Loucy (cell line): ENCODE data around the gene FETUB.

ENCODE experiments used
- H2AFZ ChIP-seq: fragments of 200-600 bp; sonication (generic); 2 replicates; pipeline ENCODE4 v1.6.0; 2016; ENCODE audit warnings: antibody characterized with exemption, mild to moderate bottlenecking, low read length, moderate library complexity
- H3F3A ChIP-seq: fragments of 200-600 bp; 2 replicates; pipeline ENCODE4 v1.6.0; 2016; ENCODE audit warnings: antibody characterized with exemption, low read depth, mild to moderate bottlenecking
- H3K27me3 ChIP-seq: fragments of 200-600 bp; sonication (generic); 2 replicates; pipeline ENCODE4 v1.6.1; 2014; ENCODE audit warnings: low read length, mild to moderate bottlenecking; ENCODE audit not compliant: insufficient read depth, poor library complexity, severe bottlenecking
- H3K36me3 ChIP-seq: fragments of 200-600 bp; sonication (generic); 2 replicates; pipeline ENCODE4 v1.6.1; 2016; ENCODE audit warnings: low read length; ENCODE audit not compliant: insufficient read depth
- H3K4me1 ChIP-seq: fragments of 200-600 bp; sonication (generic); 2 replicates; pipeline ENCODE4 v1.5.1; 2014; ENCODE audit warnings: low read length, mild to moderate bottlenecking; ENCODE audit not compliant: insufficient read depth, poor library complexity, severe bottlenecking
- H3K4me2 ChIP-seq: fragments of 200-600 bp; sonication (generic); 2 replicates; pipeline ENCODE4 v1.6.0; 2014; ENCODE audit warnings: antibody characterized with exemption, low read length, low read depth, mild to moderate bottlenecking; ENCODE audit not compliant: poor library complexity, severe bottlenecking
- H3K4me3 ChIP-seq: fragments of 200-600 bp; sonication (generic); 2 replicates; pipeline ENCODE4 v1.5.1; 2014; ENCODE audit warnings: low read length, mild to moderate bottlenecking, mixed read lengths; ENCODE audit not compliant: poor library complexity, severe bottlenecking
- H3K79me2 ChIP-seq: fragments of 200-600 bp; sonication (generic); 2 replicates; pipeline ENCODE4 v1.6.1; 2014; ENCODE audit warnings: low read length; ENCODE audit not compliant: insufficient read depth
- H3K9ac ChIP-seq: fragments of 200-600 bp; sonication (generic); 2 replicates; pipeline ENCODE4 v1.6.0; 2014; ENCODE audit warnings: mild to moderate bottlenecking, low read depth, low read length, moderate library complexity; ENCODE audit not compliant: poor library complexity, severe bottlenecking
- H3K9me2 ChIP-seq: fragments of 200-600 bp; sonication (generic); replicated peaks from 2 replicates; pipeline ENCODE4 v1.6.1; 2016; ENCODE audit warnings: low read depth, low read length, mixed read lengths
- H3K9me3 ChIP-seq: fragments of 200-600 bp; sonication (generic); 2 replicates; pipeline ENCODE4 v1.6.1; 2014; ENCODE audit warnings: mild to moderate bottlenecking, antibody characterized with exemption, low read length, low read depth; ENCODE audit not compliant: insufficient read depth
- H4K20me1 ChIP-seq: fragments of 200-600 bp; sonication (generic); 2 replicates; pipeline ENCODE4 v1.6.0; 2014; ENCODE audit warnings: antibody characterized with exemption, low read length, mild to moderate bottlenecking; ENCODE audit not compliant: insufficient read depth, poor library complexity, severe bottlenecking
- EZH2phosphoT487 ChIP-seq: fragments of 200-600 bp; IDR thresholded peaks from 2 replicates; pipeline ENCODE4 v1.6.1; 2018; ENCODE audit warnings: antibody characterized with exemption, mild to moderate bottlenecking, moderate library complexity, borderline replicate concordance
- TF ChIP-seq, protein P1 (sequence below): fragments of 200-600 bp; sonication (generic); conservative IDR thresholded peaks from 2 replicates; pipeline ENCODE4 v1.5.1; 2014; ENCODE audit warnings: mild to moderate bottlenecking, antibody characterized with exemption, low read length

Gene FETUB

GRCh38 chr3:186664119-186664495, 23.9 kb downstream of the FETUB start:
- no peak overlapping the region for H3K9ac ChIP-seq
- H3K4me1 ChIP-seq = no peaks in the 10 kb centered on the region
- H4K20me1 ChIP-seq = no peaks in the 10 kb centered on the region
- no peak overlapping the region for H3K4me2 ChIP-seq
- H3K9me3 ChIP-seq = no peaks in the 10 kb centered on the region
- H3K9me2 ChIP-seq = no peaks in the 10 kb centered on the region
- H3K4me3 ChIP-seq = no peak overlapping the region
- H2AFZ ChIP-seq = no peak overlapping the region
- H3K27me3 ChIP-seq = no peaks in the 10 kb centered on the region
- no peaks in the 10 kb centered on the region for H3K79me2 ChIP-seq
- TF ChIP-seq, protein P1, sequence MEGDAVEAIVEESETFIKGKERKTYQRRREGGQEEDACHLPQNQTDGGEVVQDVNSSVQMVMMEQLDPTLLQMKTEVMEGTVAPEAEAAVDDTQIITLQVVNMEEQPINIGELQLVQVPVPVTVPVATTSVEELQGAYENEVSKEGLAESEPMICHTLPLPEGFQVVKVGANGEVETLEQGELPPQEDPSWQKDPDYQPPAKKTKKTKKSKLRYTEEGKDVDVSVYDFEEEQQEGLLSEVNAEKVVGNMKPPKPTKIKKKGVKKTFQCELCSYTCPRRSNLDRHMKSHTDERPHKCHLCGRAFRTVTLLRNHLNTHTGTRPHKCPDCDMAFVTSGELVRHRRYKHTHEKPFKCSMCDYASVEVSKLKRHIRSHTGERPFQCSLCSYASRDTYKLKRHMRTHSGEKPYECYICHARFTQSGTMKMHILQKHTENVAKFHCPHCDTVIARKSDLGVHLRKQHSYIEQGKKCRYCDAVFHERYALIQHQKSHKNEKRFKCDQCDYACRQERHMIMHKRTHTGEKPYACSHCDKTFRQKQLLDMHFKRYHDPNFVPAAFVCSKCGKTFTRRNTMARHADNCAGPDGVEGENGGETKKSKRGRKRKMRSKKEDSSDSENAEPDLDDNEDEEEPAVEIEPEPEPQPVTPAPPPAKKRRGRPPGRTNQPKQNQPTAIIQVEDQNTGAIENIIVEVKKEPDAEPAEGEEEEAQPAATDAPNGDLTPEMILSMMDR = no peak
- TF ChIP-seq EZH2phosphoT487 = no peak
- no peaks in the 10 kb centered on the region for H3F3A ChIP-seq
- H3K36me3 ChIP-seq = no peaks in the 10 kb centered on the region

DNA sequence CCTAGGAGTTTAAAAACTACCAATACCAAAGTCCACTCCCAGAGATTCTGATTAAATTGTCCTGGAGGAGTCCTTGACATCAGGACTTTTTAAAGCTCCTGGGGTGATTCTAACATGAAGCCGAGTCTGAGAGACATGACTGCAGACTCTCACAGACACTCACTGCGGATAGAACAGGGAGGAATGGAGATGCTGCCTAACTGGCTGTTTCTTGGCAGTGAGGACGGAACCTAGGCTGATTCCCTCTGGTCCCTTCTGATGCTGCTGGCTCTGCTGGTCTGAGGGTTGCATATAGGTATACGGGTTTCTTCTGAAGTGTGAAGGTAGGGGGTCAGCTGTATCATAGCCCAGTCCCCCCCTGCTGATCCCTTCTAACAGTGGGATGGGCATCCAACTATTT, 24.3 kb downstream of the FETUB start:
- no peaks in the 10 kb centered on the region for H3F3A ChIP-seq
- no peaks in the 10 kb centered on the region for H3K79me2 ChIP-seq
- no peaks in the 10 kb centered on the region for H4K20me1 ChIP-seq
- no peak overlapping the region for H3K4me2 ChIP-seq
- no peak overlapping the region for H2AFZ ChIP-seq
- TF ChIP-seq EZH2phosphoT487 = no peak
- TF ChIP-seq, protein P1 = no peak
- no peaks in the 10 kb centered on the region for H3K27me3 ChIP-seq
- H3K9me3 ChIP-seq = no peaks in the 10 kb centered on the region
- H3K9me2 ChIP-seq = no peaks in the 10 kb centered on the region
- H3K36me3 ChIP-seq = no peaks in the 10 kb centered on the region
- H3K9ac ChIP-seq = no peak overlapping the region
- H3K4me1 ChIP-seq = no peaks in the 10 kb centered on the region
- H3K4me3 ChIP-seq = no peak overlapping the region

DNA sequence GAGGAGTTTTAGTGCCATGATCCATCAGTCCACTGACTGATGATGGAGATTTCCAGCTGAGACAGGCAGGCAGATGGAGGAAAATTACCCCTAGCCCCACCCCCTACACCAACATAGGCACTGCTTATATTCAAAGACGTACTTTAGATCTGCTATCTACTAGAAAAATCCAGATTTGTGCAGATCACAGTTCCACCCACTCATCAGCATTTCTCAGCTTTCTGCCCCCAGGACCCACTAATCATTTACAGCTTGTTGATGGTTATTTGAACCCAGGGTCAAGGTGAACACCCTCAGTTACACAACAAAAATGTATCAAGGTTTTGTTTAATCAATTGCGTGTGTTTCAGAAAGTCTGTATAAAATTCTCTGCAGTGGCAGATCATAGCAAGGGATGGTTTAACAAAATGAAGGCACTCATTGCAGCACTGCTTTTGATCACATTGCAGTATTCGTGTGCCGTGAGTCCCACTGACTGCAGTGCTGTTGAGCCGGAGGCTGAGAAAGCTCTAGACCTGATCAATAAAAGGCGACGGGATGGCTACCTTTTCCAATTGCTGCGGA, 25.5 kb downstream of the FETUB start, which contains the start of gene HRG:
HRG (plus strand) TSS at position 390 of the 564 bp plus-strand sequence; CDS start at position 408, 18 bp downstream.
- Histone ChIP-seq H3K4me3 (no peak within 1 kb of the TSS), H3K27me3 (no peaks in the 10 kb centered on the region), H3K9me3 (no peaks in the 10 kb centered on the region), H3F3A (no peaks in the 10 kb centered on the region), H3K36me3 (no peaks in the 10 kb centered on the region), H3K9ac (no peak within 1 kb of the TSS), H2AFZ (no peak within 1 kb of the TSS), H3K4me2 (no peak within 1 kb of the TSS), H4K20me1 (no peaks in the 10 kb centered on the region), H3K9me2 (no peaks in the 10 kb centered on the region), H3K79me2 (no peaks in the 10 kb centered on the region), H3K4me1 (no peaks in the 10 kb centered on the region)
- no peak for TF ChIP-seq EZH2phosphoT487
- TF ChIP-seq, protein P1 = no peak
